Ureter (tissue), 1 donor: ENCODE measurements around the gene G2E3. TPM values are rescaled to one million over a fixed set of nuclear protein-coding genes. Genes with fewer than 3 reads are reported as not detected.
"Not testable (repeated sequence)": the region's sequence is repeated elsewhere in the genome, so short reads cannot be mapped to it uniquely, and the experiment has no call there.

Experiments used
- DNase-seq: peaks from one replicate; pipeline ENCODE4 v3.0.0-alpha.2; 2020; ENCODE audit warnings: low spot score
- total RNA-seq: library from RNA; stranded (reverse); gene quantifications from one replicate; pipeline ENCODE4 v1.2.4, GENCODE V29; 2023
- donor health status: DM: yes; HTN: yes; CAD: no.

Gene G2E3
- total RNA-seq, 1 donor from 2014 or later, result 20.8 TPM

DNA sequence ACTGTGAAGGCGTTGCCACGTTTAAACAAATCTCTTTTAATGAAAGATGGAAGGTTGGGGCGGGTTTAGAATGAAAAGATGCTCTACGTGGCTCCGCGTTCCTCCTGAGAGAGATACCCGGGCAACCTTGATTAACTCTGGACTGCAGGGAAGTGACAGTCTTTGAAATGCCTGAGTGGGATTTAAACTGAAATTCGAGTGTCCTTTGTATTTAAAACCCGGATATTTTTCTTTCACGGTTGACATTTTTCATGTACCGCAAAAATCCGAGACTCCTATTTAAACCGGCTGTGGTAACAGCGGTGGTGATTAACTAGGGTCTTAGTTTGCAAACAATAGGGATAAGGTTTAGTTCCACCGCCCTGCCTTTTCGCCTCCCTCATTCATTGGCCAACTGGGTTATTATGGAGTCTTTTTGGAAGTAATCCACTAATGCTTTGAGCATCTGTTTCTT lies 707 bp downstream of the G2E3 start:
- DNase-seq, result no peak

DNA sequence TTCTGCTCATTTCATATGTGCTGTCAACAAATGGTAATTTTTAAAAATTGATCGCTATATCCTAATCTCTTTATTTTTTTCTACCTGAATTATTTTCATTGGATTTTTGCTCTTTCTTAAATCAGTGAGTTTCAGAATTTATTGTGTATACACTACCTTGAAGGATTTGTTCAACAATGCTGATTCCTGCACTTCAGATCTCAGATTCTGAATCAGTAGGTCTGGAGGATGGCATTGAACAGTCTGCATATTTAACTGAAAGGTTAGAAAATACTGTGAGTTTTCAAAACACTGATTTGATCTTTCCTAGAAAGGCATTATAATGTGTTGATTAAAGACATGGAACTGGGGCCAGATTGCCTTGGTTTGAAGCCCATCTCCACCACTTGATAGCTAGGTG lies 1.6 kb downstream of the G2E3 start:
- no peak for DNase-seq

DNA sequence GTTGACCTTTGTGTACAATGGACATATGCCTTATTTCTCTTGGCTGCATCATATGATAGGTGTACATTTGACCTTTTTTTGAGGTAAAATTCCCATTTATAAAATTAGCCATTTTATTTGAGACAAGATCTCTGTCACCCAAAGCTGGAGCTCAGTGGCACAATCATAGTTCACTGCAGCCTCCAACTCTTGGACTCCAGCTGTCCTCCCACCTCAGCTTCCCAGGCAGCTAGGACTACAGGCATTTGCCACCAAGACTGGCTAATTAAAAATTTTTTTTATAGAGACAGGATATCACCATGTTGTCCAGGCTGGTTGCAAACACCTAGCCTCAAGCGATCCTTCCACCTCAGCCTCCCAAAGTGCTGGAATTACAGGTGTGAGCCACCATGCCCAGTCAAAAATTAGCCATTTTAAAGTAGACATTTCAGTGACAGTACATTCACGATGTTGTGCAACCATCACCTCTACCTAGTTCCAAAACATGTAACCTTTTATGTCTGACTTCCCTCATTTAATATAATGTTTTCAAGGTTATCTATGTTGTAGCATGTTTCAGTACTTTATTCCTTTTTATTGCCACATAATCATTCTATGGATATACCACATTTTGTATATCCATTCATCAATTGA lies 5.4 kb downstream of the G2E3 start:
- no peak for DNase-seq

DNA sequence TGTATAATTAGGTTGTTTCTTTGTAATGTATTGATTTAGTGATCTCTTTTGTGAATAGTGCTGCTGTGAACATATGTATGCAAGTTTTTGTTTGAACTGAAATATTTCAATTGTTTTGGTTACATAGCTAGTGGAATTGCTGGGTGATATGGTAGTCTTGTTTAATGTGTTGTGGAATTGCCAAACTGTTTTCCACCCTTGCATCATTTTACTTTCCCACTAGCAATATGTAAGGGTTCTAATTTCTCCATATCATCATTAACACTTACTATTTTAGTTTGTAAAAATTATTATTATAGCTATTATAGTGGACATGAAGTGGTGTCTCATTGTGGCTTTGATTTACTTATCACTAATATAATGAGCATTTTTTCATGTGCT lies 5.9 kb downstream of the G2E3 start:
- no peak for DNase-seq

DNA sequence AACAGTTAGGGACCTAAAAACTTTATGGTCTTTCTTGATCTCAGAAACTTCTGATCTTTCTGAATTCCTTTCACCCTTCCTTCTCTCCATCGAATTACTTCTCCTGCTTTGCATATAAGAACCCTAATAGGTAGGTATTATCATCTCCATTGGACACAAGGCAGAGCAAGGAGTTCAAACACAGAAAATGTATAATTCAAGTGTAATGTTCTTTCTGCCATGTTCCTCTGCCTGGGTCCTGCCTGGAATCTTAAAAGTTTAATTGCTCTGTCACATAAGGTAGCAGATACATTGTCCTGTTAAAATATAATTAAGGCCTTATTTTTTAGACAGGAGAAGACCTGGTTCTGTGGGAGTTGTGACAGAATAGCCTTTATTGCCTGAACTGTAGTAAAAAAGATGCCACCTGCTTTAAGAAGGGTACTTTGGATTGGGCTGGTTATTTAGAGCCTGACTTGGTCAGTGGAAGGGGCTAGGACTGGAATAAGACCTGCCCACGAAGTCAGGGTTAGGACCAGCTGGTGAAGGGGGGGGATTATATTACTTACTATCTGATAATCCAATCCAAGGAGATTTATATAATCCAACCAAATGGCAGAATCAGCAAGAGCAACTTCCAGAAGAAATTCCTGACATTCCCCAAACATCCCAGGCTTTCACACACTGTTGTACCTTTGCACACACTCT lies 10.4 kb downstream of the G2E3 start:
- DNase-seq, result no peak

DNA sequence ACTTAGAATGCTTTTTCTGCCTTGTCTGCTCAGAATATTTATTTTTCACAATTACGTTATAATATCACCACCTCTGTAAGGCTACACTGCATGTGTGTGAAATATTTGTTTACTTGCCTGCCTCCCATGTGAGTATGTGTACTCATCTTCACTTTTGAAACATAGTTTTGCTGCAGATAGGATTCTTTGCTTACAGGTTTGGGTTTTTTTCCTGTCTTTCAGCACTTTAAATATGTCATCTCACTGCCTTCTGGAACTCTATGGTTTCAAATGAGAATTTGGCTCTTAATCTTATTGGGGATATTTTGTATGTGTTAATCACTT lies 10.9 kb downstream of the G2E3 start:
- DNase-seq, result no peak

DNA sequence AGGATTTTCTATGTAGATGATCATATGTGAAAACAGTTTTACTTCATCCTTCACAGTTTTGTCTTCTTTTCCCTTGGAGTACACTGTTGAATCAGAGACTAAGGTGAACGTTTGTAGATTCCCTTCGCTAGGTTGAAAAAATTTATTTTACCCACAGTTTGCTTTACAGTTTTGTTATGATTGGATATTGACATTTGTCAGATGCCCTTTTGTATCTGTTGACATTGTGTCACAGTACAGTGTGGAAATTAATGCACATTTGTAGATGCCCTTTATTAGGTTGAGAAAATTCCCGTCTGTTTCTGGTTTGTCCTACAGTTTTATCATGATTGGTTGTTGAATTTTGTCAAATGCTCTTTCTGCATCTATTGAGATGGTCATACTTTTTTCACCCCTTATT lies 13.3 kb downstream of the G2E3 start:
- DNase-seq, result no peak

DNA sequence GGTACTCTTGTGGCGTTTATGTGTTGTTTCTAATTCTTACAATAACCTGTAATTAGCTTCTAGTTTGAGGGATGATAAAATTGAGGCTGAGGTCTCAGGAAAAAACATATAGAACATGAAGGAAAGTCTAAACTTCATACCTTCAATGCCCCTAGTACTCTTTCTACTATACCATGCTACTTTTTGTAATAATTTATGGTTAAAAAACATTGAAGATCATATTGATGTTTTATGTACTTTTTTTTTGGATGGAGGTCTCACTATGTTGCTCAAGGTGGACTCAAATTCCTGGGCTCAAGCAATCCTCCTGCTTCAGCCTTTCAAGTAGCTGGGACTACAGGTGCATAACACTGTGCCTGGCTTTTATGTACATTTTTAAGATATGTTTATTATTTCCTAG lies 13.8 kb downstream of the G2E3 start:
- no peak for DNase-seq

DNA sequence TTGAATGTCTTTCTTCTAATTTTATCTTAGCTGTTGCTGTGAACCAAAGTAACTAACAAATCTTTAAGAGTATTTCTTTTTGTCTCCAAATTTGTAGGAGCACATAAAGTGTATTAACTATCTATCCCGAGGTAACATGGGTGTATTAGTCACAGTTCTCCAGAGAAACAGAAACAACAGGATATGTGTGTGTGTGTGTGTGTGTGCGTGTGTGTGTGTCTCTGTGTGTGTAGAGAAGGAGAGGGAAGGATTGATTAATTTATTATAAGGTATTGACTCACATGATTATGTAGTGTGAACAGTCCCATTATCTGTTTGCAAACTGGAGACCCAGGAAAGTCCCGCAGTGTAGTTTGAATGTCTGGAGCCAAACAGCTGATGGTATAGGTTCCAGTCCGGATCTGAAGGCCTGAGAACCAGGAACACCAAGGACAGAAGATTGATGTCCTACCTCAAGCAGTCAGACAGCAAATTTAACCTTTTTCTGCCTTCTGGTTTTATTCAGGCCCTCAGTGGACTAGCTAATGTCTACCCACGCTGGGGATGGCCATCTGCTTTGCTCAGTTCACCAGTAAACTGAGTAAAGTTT lies 14.4 kb downstream of the G2E3 start:
- no peak for DNase-seq

DNA sequence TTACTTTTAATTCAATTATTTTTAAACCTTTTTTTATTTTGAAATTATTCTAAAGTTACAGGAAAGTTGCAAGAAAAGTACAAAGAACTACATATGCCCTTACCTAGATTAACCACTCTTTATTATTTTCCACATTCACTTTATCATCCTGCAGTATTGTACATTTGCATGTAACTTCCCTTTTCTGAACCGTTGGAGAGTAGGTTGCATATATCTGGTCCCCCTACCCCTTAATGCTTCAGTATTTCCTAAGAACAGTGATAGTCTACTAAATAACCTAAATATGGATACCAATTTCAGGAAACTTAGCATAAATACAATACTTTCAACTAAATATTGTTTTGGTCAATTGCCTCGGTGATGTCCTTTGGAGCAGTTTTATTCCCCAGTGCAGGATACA lies 15.0 kb downstream of the G2E3 start:
- DNase-seq, result no peak

DNA sequence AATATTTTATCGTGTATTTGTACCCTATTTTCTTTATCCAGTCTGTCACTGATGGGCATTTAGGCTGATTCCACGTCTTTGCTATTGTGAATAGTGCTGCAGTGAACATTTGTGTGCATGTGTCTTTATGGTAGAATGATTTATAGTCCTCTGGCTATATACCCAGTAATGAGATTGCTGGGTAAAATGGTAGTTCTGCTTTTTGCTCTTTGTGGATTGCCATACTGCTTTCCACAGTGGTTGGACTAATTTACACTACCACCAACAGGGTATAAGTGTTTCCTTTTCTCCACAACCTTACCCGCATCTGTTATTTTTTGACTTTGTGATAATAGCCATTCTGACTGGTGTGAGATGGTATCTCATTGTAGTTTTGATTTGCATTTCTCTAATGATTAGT lies 15.8 kb downstream of the G2E3 start:
- DNase-seq, result not testable (repeated sequence)

DNA sequence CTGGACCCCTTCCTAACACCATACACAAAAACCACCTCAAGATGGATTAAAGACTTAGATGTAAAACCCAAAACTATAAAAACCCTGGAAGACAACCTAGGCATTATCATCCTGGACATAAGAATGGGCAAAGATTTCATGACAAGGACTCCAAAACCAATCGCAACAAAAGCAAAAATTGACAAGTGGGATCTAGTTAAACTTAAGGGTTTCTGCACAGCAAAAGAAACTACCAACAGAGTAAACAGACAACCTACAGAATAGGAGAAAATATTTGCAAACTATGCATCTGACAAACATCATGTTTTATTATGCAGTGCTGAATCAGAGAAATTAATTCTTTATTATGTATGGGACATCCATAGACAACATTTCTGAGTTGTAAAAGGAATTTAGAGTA lies 17.4 kb downstream of the G2E3 start:
- DNase-seq, result not testable (repeated sequence)

DNA sequence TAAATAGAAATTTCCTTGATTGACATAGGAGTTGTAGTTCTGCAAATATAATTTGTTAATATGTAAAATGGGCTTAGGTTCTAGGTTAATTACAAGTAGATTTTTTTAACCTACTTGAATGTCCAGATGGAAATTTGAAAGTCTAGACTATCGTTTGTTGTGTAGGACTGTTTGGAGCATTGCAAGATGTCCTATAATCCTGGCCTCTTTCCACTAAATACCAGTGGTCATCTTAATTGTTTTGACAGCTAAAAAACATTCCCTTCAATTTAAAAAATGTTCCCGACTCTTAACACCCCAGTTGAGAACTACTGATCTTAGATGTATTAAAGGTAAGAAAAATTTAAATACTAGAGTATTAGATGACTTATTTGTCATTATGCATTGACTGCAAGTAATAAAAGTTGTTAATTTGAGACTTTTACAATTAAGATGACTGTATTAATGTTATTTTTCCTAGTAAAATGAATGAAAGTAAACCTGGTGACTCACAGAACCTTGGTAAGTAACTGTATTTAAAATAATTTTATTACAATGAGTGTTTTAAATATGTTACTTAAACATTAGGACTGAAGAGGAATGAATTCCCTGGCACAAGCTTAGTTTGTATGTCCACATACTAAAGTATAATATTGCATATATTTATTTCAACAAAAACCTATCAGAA lies 21.8 kb downstream of the G2E3 start:
- DNase-seq, result no peak

DNA sequence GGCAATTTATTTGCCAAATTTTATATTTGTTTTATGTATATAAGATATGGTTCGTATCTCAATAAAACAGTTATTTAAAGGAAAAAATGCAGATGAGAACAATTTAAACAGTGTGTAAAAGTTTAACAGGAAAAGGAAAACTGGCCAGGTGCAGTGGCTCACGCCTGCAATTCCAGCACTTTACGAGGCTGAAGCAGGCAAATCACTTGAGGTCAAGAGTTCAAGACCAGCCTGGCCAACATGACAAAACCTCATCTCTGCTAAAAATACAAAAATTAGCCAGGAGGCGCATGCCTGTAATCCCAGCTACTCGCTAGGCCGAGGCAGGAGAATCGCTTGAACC lies 22.3 kb downstream of the G2E3 start:
- DNase-seq, result no peak

DNA sequence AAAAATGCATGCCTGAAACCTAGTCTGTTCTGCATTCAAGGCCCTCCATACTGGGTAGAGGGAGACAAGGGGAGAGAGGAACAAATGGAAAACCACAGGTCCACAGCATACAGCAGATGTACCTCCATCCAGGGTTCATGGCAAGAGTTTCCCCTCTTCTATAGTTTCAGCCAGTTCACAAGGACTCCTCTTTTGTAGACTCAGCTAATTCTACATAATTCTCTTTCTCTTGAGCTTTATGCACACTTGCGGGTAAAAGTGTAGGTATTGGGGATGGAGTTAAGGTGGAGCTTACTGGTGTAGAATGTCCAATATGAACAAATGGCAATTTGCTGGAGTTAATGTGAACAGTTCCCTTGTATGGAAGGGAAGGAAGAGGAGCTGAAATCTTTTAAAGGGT lies 23.4 kb downstream of the G2E3 start:
- DNase-seq, result no peak

DNA sequence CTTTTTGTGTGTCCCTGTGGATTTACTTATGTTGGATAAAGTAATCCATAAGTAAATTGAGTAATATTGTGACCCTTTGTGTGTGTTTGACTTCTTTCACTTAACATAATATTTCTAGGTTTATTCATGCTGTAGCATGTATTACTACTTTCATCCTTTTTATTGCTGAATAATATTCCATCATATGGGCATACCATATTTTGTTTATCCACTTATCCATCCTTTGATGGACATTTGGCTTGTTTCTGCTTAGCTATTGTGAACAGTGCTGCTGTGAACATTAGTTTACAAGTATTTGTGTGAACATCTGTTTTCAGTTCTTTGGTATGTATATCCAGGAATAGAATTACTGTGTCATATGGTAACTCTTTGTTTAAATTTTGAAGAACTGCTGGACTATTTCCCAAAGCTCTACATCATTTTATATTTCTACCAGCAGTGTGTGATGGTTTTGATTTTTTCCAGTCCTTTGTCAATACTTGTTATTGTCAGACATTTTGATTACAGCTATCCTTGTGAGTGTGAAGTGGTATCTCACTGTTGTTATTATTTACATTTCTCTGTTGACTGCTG lies 25.2 kb downstream of the G2E3 start:
- DNase-seq, result no peak

DNA sequence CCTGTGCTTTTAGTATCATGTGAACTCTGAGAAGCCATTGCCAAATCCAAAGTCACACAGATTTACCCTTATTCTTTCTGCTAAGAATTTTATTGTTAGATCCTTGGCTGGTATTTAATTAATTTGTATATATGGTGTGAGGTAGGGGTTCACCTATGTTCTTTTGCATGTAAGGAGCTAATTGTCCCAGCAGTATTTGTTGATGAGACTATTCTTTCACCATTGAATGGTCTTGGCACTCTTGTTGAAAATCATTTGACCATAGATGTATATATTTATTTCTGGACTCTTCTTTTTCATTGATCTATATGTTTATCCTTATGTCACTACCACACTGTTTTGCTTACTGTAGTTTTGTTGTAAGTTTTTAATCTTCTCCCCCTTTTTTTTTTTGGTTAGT lies 26.2 kb downstream of the G2E3 start:
- no peak for DNase-seq

DNA sequence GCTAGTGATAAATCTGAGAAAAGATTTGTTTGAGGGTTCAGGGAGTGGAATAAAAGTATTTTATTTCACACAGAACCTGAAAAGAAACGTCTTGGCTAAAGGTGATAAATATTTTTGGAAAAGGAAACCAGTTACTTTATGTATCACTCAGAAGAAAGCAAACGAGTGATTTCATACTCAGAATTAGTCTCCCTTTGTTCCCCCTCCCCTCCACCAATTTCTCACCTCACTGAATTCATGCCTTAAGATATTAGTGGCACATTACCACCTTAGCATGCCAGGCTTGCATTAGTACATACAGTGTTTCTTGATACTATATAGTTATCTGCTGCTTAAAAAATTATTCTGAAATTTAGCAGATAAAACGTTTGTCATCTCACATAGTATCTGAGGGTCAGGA lies 28.2 kb downstream of the G2E3 start:
- DNase-seq, result no peak

DNA sequence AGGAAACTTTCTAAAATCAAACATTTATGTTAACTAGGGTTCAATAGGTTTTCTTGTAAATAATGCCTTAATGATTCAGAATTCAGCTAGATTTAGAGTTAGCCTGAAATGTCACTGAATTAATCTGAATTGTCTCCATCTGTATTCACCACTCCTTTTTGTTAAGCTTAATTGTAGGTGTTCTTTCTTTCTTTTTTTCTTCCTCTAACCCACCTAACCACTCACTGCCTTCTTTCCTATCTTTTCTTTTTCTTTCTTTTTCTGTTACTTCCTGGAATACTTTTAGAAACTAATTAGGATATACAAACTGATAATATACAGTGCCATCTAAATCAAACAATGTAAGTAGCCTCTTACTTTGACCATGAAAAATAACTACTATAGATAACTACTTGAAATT lies 29.9 kb downstream of the G2E3 start:
- DNase-seq, result no peak

DNA sequence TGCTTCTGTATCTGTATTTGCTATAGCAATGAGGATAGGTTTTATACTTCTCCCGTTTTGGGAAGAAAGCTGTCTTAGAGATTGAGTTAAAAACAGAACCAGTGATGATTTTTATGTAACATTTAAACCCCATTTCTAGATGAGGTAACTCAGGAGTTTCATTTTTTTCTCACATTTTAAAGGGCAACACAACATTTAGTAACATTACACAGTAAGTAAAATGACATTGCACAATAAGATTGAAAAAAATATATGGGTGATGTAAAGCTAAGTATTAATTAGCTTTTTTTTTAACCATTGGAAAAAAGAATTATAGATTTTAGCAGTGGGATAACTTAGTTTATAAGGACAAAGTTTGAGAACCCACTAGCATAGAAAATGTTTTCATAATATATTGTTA lies 38.0 kb downstream of the G2E3 start:
- DNase-seq, result no peak

DNA sequence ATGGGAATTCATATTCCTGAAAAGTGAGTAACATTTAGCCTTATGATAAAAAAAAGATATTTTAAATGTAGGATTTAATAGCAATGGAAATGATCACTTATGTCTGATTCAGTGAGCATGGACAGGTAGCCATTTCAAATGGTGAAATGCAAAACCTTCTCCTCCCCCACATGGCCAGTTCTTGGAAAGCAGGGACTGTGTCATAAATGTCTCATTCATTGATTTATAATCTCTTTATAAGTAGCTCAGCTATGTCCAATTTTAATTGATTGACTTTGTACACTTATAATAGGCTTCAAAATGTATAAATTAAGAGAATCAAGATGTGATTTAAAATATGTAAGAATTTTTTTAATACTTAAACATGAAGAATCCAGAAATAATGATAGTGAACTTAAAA lies 38.5 kb downstream of the G2E3 start:
- DNase-seq, result no peak

DNA sequence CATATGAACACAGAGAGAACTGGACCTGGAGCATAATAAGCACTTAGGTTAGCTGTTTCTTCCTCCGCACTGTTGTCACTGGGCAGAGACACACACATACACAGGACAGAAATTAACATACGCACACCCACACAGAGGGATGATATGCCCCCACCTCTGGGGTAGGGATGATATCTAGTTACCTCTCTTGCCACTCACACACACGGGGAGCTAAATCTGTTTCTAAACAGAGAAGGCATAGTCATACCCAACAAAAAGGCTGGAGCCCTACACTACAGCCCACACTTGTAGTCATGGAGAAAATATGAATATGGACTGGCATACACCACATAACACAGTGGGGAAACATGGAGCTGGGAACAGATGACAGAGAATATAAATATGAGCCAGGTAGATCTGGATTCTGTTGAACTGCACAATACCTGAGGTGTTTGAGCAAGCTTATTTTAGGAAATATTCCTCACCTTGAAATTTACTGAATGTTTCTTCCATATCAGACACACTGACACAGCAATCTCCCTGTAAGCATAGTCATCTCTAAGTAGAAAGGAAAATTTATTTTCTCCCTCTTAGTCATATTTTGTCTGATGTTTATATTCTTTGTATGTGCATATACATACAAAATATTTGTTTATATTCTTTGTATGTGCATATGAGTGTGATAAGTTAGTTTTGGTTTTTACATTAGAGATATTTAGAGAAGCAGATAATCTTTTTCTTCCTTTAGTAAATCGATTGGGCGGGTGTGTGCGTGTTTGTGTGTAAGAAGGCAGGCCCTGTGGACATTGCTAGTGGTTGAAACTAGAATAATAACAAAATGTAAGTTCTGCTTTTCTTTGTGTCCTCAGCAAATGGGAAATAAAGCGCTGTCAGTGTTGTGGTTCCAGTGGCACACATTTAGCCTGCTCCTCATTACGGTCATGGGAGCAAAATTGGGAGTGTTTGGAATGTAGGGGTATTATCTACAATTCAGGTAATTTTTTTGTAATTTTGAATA lies 42.3 kb downstream of the G2E3 start:
- DNase-seq, result no peak
